HG03175 (cell line): ENCODE measurements around the gene NTSR1.
"Not testable (repeated sequence)": the region's sequence is repeated elsewhere in the genome, so short reads cannot be mapped to it uniquely, and the experiment has no call there.

Source experiments
- ATAC-seq: cut with Tn5 transposase; IDR thresholded peaks from one replicate; pipeline ENCODE4 v1.9.1; 2021; ENCODE audit warnings: mild to moderate bottlenecking, moderate library complexity; ENCODE audit not compliant: unreplicated experiment

Gene NTSR1

GRCh38 chr20:62671765-62672164 is 36.9 kb upstream of the NTSR1 start:
- ATAC-seq: no peak

- no peak for ATAC-seq
Measured at GRCh38 chr20:62674370-62674769, 34.3 kb upstream of the NTSR1 start.

- no peak for ATAC-seq
Measured at GRCh38 chr20:62675156-62675876, 33.3 kb upstream of the NTSR1 start.

GRCh38 chr20:62675877-62676260 is 32.8 kb upstream of the NTSR1 start:
- ATAC-seq: no peak

- ATAC-seq: no peak
Measured at GRCh38 chr20:62676976-62677375, 31.7 kb upstream of the NTSR1 start.

- ATAC-seq: no peak
Measured at GRCh38 chr20:62677678-62678077, 31.0 kb upstream of the NTSR1 start.

GRCh38 chr20:62678553-62678952 is 30.1 kb upstream of the NTSR1 start:
- ATAC-seq: no peak

GRCh38 chr20:62679978-62680589 is 28.6 kb upstream of the NTSR1 start:
- no peak for ATAC-seq

- no peak for ATAC-seq
Measured at GRCh38 chr20:62682912-62683517, 25.6 kb upstream of the NTSR1 start.

GRCh38 chr20:62683660-62684322 is 24.8 kb upstream of the NTSR1 start:
- not testable (repeated sequence) for ATAC-seq

GRCh38 chr20:62684981-62685380 is 23.7 kb upstream of the NTSR1 start:
- ATAC-seq: no peak

GRCh38 chr20:62685781-62686555 is 22.7 kb upstream of the NTSR1 start:
- no peak for ATAC-seq

GRCh38 chr20:62686869-62687830 is 21.5 kb upstream of the NTSR1 start:
- no peak for ATAC-seq

- ATAC-seq: no peak
Measured at GRCh38 chr20:62688083-62688482, 20.6 kb upstream of the NTSR1 start.

- no peak for ATAC-seq
Measured at GRCh38 chr20:62688855-62689460, 19.7 kb upstream of the NTSR1 start.

- ATAC-seq: no peak
Measured at GRCh38 chr20:62689861-62690260, 18.8 kb upstream of the NTSR1 start.

GRCh38 chr20:62690261-62690820 is 18.3 kb upstream of the NTSR1 start:
- ATAC-seq: no peak

- ATAC-seq: no peak
Measured at GRCh38 chr20:62691487-62691886, 17.1 kb upstream of the NTSR1 start.

- no peak for ATAC-seq
Measured at GRCh38 chr20:62692176-62692575, 16.5 kb upstream of the NTSR1 start.
